ENCODE data around the gene VWA8.

DNA sequence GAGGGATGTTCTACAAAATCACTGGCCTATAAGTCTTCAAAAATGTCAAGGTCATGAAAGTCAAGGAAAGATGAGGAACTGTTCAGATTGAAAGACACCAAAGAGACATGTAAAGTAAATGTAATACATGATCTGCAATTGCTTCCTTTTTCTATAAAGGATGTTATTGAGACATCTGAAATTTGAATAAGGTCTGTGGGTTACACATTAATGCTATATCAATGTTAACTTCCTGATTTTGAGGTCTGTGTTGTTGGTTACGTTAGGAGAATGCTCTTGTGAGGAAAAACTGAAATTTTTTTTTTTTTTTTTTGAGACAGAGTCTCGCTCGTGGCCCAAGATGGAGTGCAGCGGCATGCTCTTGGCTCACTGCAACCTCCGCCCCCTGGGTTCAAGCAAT is 306.1 kb downstream of the VWA8 start:
- TF ChIP-seq, protein P1, sequence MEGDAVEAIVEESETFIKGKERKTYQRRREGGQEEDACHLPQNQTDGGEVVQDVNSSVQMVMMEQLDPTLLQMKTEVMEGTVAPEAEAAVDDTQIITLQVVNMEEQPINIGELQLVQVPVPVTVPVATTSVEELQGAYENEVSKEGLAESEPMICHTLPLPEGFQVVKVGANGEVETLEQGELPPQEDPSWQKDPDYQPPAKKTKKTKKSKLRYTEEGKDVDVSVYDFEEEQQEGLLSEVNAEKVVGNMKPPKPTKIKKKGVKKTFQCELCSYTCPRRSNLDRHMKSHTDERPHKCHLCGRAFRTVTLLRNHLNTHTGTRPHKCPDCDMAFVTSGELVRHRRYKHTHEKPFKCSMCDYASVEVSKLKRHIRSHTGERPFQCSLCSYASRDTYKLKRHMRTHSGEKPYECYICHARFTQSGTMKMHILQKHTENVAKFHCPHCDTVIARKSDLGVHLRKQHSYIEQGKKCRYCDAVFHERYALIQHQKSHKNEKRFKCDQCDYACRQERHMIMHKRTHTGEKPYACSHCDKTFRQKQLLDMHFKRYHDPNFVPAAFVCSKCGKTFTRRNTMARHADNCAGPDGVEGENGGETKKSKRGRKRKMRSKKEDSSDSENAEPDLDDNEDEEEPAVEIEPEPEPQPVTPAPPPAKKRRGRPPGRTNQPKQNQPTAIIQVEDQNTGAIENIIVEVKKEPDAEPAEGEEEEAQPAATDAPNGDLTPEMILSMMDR (IDR thresholded peaks at IDR 0.05) = no peak
- no peak for TF ChIP-seq POLR2A (IDR thresholded peaks at IDR 0.05)
- TF ChIP-seq EP300 (IDR thresholded peaks at IDR 0.05) = no peak
